Epithelial cell of proximal tubule (primary cell): ENCODE measurements around the gene RPEL1. TPM values are rescaled to one million over a fixed set of nuclear protein-coding genes. Genes with fewer than 3 reads are reported as not detected.

Source experiments
- DNase-seq: peaks from one replicate; pipeline ENCODE4 v3.0.0-alpha.2; 2011; ENCODE audit warnings: low read depth
- H3K4me3 ChIP-seq: 2 replicates; pipeline ENCODE4 v1.5.1; 2011; ENCODE audit warnings: low read depth, mild to moderate bottlenecking, low read length
- CTCF ChIP-seq: conservative IDR thresholded peaks from 2 replicates; pipeline ENCODE4 v1.5.1; 2012; ENCODE audit warnings: low read depth, mild to moderate bottlenecking, low read length
- total RNA-seq: library from RNA; depleted of rRNA; stranded (reverse); fragments of >200 nt; gene quantifications from 2 replicates; pipeline ENCODE4 v1.2.3, GENCODE V29; 2015

The RPEL1 gene
- total RNA-seq, 1 donor from 2014 or later, result 0.06 TPM

GRCh38 chr10:103238506-103239252, 7.0 kb upstream of the RPEL1 start:
- no peak overlapping the region for H3K4me3 ChIP-seq
- DNase-seq, result no peak
- peak; percentile 50 for TF ChIP-seq CTCF

GRCh38 chr10:103241262-103242011, 4.2 kb upstream of the RPEL1 start:
- H3K4me3 ChIP-seq, result peak overlapping the region; percentile 56
- TF ChIP-seq CTCF, result no peak
- DNase-seq, result peak; percentile 88

GRCh38 chr10:103244666-103245271, 918 bp upstream of the RPEL1 start:
- TF ChIP-seq CTCF, result peak; percentile 99
- no peak overlapping the region for H3K4me3 ChIP-seq
- no peak for DNase-seq

- no peak for DNase-seq
Measured at GRCh38 chr10:103246324-103246723, 637 bp downstream of the RPEL1 start.

GRCh38 chr10:103254113-103254512, 8.4 kb downstream of the RPEL1 start:
- no peak for TF ChIP-seq CTCF
- no peak for DNase-seq
- no peak overlapping the region for H3K4me3 ChIP-seq

More at GRCh38 chr10:103246324-103246723, 637 bp downstream of the RPEL1 start:
- TF ChIP-seq CTCF, result peak; percentile 30
- no peak overlapping the region for H3K4me3 ChIP-seq

GRCh38 chr10:103254538-103255325, 9.0 kb downstream of the RPEL1 start:
- no peak for DNase-seq

More at GRCh38 chr10:103254538-103255325, 9.0 kb downstream of the RPEL1 start:
- TF ChIP-seq CTCF, result no peak
- no peak overlapping the region for H3K4me3 ChIP-seq
